Mesangial cell (primary cell): Measurements from ENCODE around the gene DHX36. TPM values are rescaled to one million over a fixed set of nuclear protein-coding genes. Genes with fewer than 3 reads are reported as not detected.

Experiments used
- total RNA-seq: library from RNA; depleted of rRNA; stranded (reverse); fragments of >200 nt; gene quantifications from 2 replicates; pipeline ENCODE4 v1.2.3, GENCODE V29; 2015

Gene DHX36
- 25.9 and 33.2 TPM in 2 replicates for total RNA-seq

GRCh38 chr3:154323891-154324738 lies at the start of gene DHX36:
DHX36 (minus strand) TSS chr3:154324487; CDS start chr3:154324416, 71 bp downstream.

Other genes starting within 250 kb of the DHX36 start
- 3.6 and 4.4 TPM in 2 replicates for gene ARHGEF26, start 203.1 kb downstream of the DHX36 start, total RNA-seq
- gene GPR149, start 105.7 kb upstream of the DHX36 start, total RNA-seq = not detected in 2 replicates